ENCODE results near the gene WAS.

GRCh38 chrX:48636776-48637175 is 46.8 kb upstream of the WAS start:
- TF ChIP-seq, protein P1, sequence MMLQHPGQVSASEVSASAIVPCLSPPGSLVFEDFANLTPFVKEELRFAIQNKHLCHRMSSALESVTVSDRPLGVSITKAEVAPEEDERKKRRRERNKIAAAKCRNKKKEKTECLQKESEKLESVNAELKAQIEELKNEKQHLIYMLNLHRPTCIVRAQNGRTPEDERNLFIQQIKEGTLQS (CRISPR knock-in tag; conservative IDR thresholded peaks at IDR 0.05) = no peak
- TF ChIP-seq ERG (CRISPR knock-in tag; IDR thresholded peaks at IDR 0.05) (no peak), KAT7 (CRISPR knock-in tag; IDR thresholded peaks at IDR 0.05; ENCODE audit: borderline replicate concordance) (no peak), NFYB (CRISPR knock-in tag; conservative IDR thresholded peaks at IDR 0.05; ENCODE audit: low read depth) (no peak)
- TF ChIP-seq, protein P2, sequence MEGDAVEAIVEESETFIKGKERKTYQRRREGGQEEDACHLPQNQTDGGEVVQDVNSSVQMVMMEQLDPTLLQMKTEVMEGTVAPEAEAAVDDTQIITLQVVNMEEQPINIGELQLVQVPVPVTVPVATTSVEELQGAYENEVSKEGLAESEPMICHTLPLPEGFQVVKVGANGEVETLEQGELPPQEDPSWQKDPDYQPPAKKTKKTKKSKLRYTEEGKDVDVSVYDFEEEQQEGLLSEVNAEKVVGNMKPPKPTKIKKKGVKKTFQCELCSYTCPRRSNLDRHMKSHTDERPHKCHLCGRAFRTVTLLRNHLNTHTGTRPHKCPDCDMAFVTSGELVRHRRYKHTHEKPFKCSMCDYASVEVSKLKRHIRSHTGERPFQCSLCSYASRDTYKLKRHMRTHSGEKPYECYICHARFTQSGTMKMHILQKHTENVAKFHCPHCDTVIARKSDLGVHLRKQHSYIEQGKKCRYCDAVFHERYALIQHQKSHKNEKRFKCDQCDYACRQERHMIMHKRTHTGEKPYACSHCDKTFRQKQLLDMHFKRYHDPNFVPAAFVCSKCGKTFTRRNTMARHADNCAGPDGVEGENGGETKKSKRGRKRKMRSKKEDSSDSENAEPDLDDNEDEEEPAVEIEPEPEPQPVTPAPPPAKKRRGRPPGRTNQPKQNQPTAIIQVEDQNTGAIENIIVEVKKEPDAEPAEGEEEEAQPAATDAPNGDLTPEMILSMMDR (IDR thresholded peaks at IDR 0.05) = no peak

Measured in WTC11 (cell line).